Endothelial cell of umbilical vein (primary cell): Measurements from ENCODE around the gene C17orf107. TPM values are rescaled to one million over a fixed set of nuclear protein-coding genes. Genes with fewer than 3 reads are reported as not detected.

Experiments used
- BruUV-seq: library from RNA; stranded (reverse); fragments of 400-500 nt; replicated peaks from 2 replicates; lab custom pipeline; 2021; lab: Mats Ljungman, UMichigan
- CTCF ChIA-PET: fragments of 300-600, 350-600 bp; sonication (Branson Sonifier 250); formaldehyde crosslinking; loops from one replicate; lab custom pipeline; 2021; ENCODE audit warnings: antibody characterized with exemption, inconsistent platforms; lab: Charles Lee
- POLR2A ChIA-PET: fragments of 300-600, 350-600 bp; sonication (Branson Sonifier 250); formaldehyde crosslinking; loops from one replicate; lab custom pipeline; 2021; ENCODE audit warnings: antibody characterized with exemption, inconsistent platforms; lab: Charles Lee
- DNase-seq: peaks from one replicate; pipeline ENCODE4 v3.0.0-alpha.2; 2011; ENCODE audit warnings: low read depth, low spot score
- FAIRE-seq: peaks from 2 replicates; lab custom pipeline; 2011; peaks lifted over from hg19 to GRCh38; lab: Jason Lieb, UNC
- H2AFZ ChIP-seq: 2 replicates; pipeline ENCODE4 v1.6.0; 2012; ENCODE audit warnings: low read depth, low read length, control low read depth, inconsistent platforms
- H3K27ac ChIP-seq: 2 replicates; pipeline ENCODE4 v1.5.1; 2011; ENCODE audit warnings: low read depth, mild to moderate bottlenecking, control low read depth, low read length, moderate library complexity; ENCODE audit not compliant: insufficient read depth
- H3K27me3 ChIP-seq, 2 experiments: 2 replicates each; pipeline versions ENCODE4 v1.6.0 to v1.6.1; 2011; ENCODE audit warnings: low read length in 2 of 2, mixed read lengths in 1 of 2; ENCODE audit not compliant: control insufficient read depth in 2 of 2, insufficient read depth in 2 of 2
- H3K36me3 ChIP-seq, 2 experiments: 2 replicates in 1 of 2; 3 replicates in 1 of 2; pipeline ENCODE4 v1.5.1; 2011; ENCODE audit warnings: low read length in 2 of 2, mild to moderate bottlenecking in 1 of 2, moderate library complexity in 1 of 2; ENCODE audit not compliant: control insufficient read depth in 2 of 2, insufficient read depth in 2 of 2; ENCODE audit errors: extremely low read depth in 1 of 2
- H3K4me1 ChIP-seq: 3 replicates; pipeline ENCODE4 v1.5.1; 2011; ENCODE audit warnings: mild to moderate bottlenecking, low read length; ENCODE audit not compliant: control insufficient read depth, insufficient read depth; ENCODE audit errors: extremely low read depth
- H3K4me2 ChIP-seq: 2 replicates; pipeline ENCODE4 v1.6.1; 2011; ENCODE audit warnings: low read length, control low read depth, mixed read lengths; ENCODE audit not compliant: insufficient read depth
- H3K4me3 ChIP-seq, 3 experiments: fragments of 200-600 bp in 1 of 3; sonication (generic), shearing (Covaris generic) in 1 of 3; replicated peaks in 1 of 3; 2 replicates each; pipeline ENCODE4 v1.5.1; 2011 to 2016; ENCODE audit warnings: control low read depth in 3 of 3, low read length in 3 of 3, mild to moderate bottlenecking in 2 of 3, inconsistent platforms in 1 of 3, low read depth in 1 of 3, moderate library complexity in 1 of 3; ENCODE audit not compliant: insufficient read depth in 1 of 3
- H3K79me2 ChIP-seq: 2 replicates; pipeline ENCODE4 v1.6.0; 2012; ENCODE audit warnings: low read length, inconsistent platforms; ENCODE audit not compliant: control insufficient read depth, insufficient read depth
- H3K9ac ChIP-seq: replicated peaks from 2 replicates; pipeline ENCODE3; 2011; ENCODE audit warnings: low read length, control low read depth; ENCODE audit not compliant: insufficient read depth; ENCODE audit errors: extremely low read depth
- H3K9me1 ChIP-seq: replicated peaks from 3 replicates; pipeline ENCODE4 v1.6.0; 2011; ENCODE audit warnings: mild to moderate bottlenecking, low read length; ENCODE audit not compliant: control insufficient read depth, insufficient read depth; ENCODE audit errors: extremely low read depth
- H3K9me3 ChIP-seq: replicated peaks from 2 replicates; pipeline ENCODE4 v1.5.1; 2012; ENCODE audit warnings: low read length, inconsistent platforms; ENCODE audit not compliant: control insufficient read depth, insufficient read depth
- H4K20me1 ChIP-seq: replicated peaks from 2 replicates; pipeline ENCODE3; 2011; ENCODE audit warnings: mild to moderate bottlenecking, low read length; ENCODE audit not compliant: control insufficient read depth, insufficient read depth; ENCODE audit errors: extremely low read depth
- CTCF ChIP-seq, 2 donors: IDR thresholded peaks; 1 replicate in 1 of 2; 2 replicates in 1 of 2; pipeline ENCODE4 v1.5.1; 2011; ENCODE audit warnings: low read length in 2 of 2, mild to moderate bottlenecking in 2 of 2, moderate library complexity in 2 of 2, control low read depth in 1 of 2, inconsistent platforms in 1 of 2, low read depth in 1 of 2; ENCODE audit not compliant: insufficient read depth in 1 of 2; ENCODE audit errors: extremely low read depth in 1 of 2
- EZH2 ChIP-seq: IDR thresholded peaks from 2 replicates; pipeline ENCODE4 v1.6.1; 2012; ENCODE audit warnings: borderline replicate concordance, low read depth, mild to moderate bottlenecking, moderate library complexity, low read length, inconsistent platforms; ENCODE audit not compliant: severe bottlenecking
- FOS ChIP-seq: IDR thresholded peaks from 2 replicates; pipeline ENCODE4 v1.6.1; 2011; ENCODE audit warnings: mild to moderate bottlenecking, low read length, moderate library complexity, borderline replicate concordance; ENCODE audit not compliant: insufficient read depth
- GATA2 ChIP-seq: IDR thresholded peaks from 2 replicates; pipeline ENCODE4 v1.7.0; 2011; ENCODE audit warnings: low read depth, mild to moderate bottlenecking, moderate library complexity, mixed read lengths, low read length; ENCODE audit not compliant: insufficient read length, insufficient read depth
- JUN ChIP-seq: IDR thresholded peaks from 2 replicates; pipeline ENCODE4 v1.6.1; 2011; ENCODE audit warnings: borderline replicate concordance, low read depth; ENCODE audit not compliant: insufficient read length, insufficient read depth
- MAX ChIP-seq: IDR thresholded peaks from 2 replicates; pipeline ENCODE4 v1.6.1; 2011; ENCODE audit not compliant: insufficient read depth, insufficient read length
- MYC ChIP-seq: IDR thresholded peaks from one replicate; pipeline ENCODE4 v1.6.1; 2011; ENCODE audit warnings: mild to moderate bottlenecking, low read depth, low read length
- POLR2A ChIP-seq: IDR thresholded peaks from 2 replicates; pipeline ENCODE4 v1.6.1; 2012; ENCODE audit warnings: low read depth, mild to moderate bottlenecking, control low read depth, low read length
- POLR2AphosphoS5 ChIP-seq: IDR thresholded peaks from 2 replicates; pipeline ENCODE4 v1.6.1; 2012; ENCODE audit warnings: low read depth, mild to moderate bottlenecking, control low read depth, low read length, moderate library complexity; ENCODE audit not compliant: insufficient read depth
- dilution Hi-C: fragments of 300-500 bp; cut with MboI; formaldehyde crosslinking; loops from one replicate; pipeline ENCODE4 v1.15.0; 2019; ENCODE audit warnings: low sequenced_read_pairs; ENCODE audit not compliant: extremely low pct_ligation_motif_present
- intact Hi-C: fragments of 100-400 bp; cut with micrococcal nuclease; formaldehyde crosslinking; loops from one replicate; pipeline ENCODE4 v1.10.0; 2022
- polyA plus RNA-seq, 4 experiments: library from polyadenylated mRNA; depleted of rRNA in 3 of 4; stranded (reverse) in 3 of 4; unstranded in 1 of 4; fragments of >200 nt; gene quantifications; 2 replicates each; pipeline versions ENCODE4 v1.2.1 to v1.2.3, GENCODE V29; 2011 to 2012; ENCODE audit warnings: missing spikeins in 1 of 4
- total RNA-seq: library from RNA; stranded (reverse); gene quantifications from 2 replicates; pipeline ENCODE4 v1.2.3, GENCODE V29; 2021

The C17orf107 gene
- total and polyA plus RNA-seq, 2 donors (not counting 3 experiments of a cell fraction or from before 2014, with no cell fraction given), result 0.68 to 1.0 TPM

- no TSS peak for BruUV-seq
- H3K4me2 ChIP-seq, result no peak overlapping the region
- ChIA-PET POLR2A (no interaction called here), CTCF (interaction anchor here (1.1 kb wide), 1 partner anchor 185 kb away, joined by 6 read pairs; the partner anchor contains the start of gene ARRB2)
- no peaks in the 10 kb centered on the region for H3K27me3 ChIP-seq
- H3K27ac ChIP-seq, result no peak overlapping the region
- H3K4me3 ChIP-seq, result no peak overlapping the region
- H3K4me1 ChIP-seq, result peaks cover 6% of the 10 kb centered on the region
- no peak overlapping the region for H3K9ac ChIP-seq
- H4K20me1 ChIP-seq, result no peaks in the 10 kb centered on the region
- FAIRE-seq, result no peak
- intact Hi-C loops, result no loop called here
- no peaks in the 10 kb centered on the region for H3K9me3 ChIP-seq
- H3K36me3 ChIP-seq, result peaks cover 0 to 61% of the 10 kb centered on the region in 2 experiments
- H3K79me2 ChIP-seq, result no peaks in the 10 kb centered on the region
- no peaks in the 10 kb centered on the region for H3K9me1 ChIP-seq
- H2AFZ ChIP-seq, result no peak overlapping the region
- dilution Hi-C loops, result no loop called here
- no peak for TF ChIP-seq FOS
- no peak for TF ChIP-seq POLR2A
- TF ChIP-seq JUN, result no peak
- no peak for TF ChIP-seq POLR2AphosphoS5
- TF ChIP-seq EZH2, result no peak
- no peak for TF ChIP-seq GATA2
- no peak for TF ChIP-seq MAX
- no peak for TF ChIP-seq CTCF (IDR thresholded peaks at IDR 0.05; ENCODE audit: extremely low read depth in 1 of 2, insufficient read depth in 1 of 2, low read depth in 1 of 2, low read length in 2 of 2)
- no peak for TF ChIP-seq MYC
- no peak for DNase-seq
These were observed 4.2 kb upstream of the C17orf107 start for GRCh38 chr17:4895121-4895520.
